ENCODE results near the gene C5orf15.
"Not testable (repeated sequence)": the region's sequence is repeated elsewhere in the genome, so short reads cannot be mapped to it uniquely, and the experiment has no call there.

Gene C5orf15

GRCh38 chr5:133938929-133939328 lies 29.5 kb downstream of the C5orf15 start:
- no peak for DNase-seq

DNA sequence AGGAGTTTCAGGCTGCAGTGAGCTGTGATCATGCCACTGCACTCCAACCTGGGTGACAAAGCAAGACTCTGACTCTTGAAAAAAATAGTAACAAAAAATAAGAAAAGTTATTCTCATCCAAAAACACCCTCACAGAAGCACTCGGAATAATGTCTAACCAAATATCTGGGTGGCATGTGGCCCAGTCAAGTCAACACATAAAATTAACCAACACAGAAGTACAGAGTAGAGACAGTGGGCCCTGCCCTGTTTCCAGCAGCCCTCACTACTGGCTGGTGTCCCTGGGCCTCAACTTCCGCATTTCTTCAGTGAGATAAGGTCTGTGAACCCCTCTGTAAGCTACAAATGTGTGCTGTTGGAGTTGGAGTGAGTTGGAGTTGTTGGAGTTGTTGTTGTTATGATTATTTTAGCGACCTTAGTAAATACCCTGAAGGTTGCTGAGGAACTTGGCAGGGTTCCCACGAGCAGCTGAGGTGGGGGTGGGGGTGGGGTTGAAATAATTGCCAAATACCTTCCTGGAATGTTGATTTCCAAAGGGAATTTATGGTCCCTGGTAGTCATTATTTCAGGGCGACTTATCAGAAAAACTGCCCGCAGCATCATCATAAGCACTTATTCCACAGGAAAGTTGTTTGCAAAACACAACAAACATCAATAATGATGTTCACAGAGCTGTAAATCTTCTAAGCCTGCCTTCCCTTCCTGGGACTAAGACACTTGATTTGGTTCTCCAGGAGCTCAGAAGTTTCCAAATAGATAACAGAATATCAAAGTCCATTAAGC lies 30.2 kb downstream of the C5orf15 start:
- DNase-seq, result no peak

GRCh38 chr5:133937628-133938027 lies 30.8 kb downstream of the C5orf15 start:
- not testable (repeated sequence) for DNase-seq

DNA sequence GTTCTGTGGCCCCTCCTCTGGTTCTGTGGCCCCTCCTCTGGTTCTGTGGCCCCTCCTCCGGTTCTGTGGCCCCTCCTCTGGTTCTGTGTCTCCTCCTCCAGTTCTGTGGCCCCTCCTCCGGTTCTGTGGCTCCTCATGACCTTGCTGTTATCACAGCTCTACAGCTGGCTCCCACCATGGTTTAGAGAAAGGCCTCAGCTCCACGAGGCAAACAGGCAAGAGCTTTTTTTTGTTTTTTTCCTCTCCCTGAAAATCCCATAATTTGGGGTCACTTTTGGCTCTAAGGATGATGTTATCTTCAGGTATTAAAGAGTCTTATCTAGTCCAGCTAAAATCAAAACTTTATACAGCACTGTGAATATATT lies 31.8 kb downstream of the C5orf15 start:
- no peak for DNase-seq

GRCh38 chr5:133935991-133936650 lies 32.3 kb downstream of the C5orf15 start:
- DNase-seq, result not testable (repeated sequence)

GRCh38 chr5:133935667-133935940 lies 32.8 kb downstream of the C5orf15 start:
- no peak for DNase-seq

GRCh38 chr5:133934822-133935666 lies 33.4 kb downstream of the C5orf15 start:
- no peak for DNase-seq

DNA sequence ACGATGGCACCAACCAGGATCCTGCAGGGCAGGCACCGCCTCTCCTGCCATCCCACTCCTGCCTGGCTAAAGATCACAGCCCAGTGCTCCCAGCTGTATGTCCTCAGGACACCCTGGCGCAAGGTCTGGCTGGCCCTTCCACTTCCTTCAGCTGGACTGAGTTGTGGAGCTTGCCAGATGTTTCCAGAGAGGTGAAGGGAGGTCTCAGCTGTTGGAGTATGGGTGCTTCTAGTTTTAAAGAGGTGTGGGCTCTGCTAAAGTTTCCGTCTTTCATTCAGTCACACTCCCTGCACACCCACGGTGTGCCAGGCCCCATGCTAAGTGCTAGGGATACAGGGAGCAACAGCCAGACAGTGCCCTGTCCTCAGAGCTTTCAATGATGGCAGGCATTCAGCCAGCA lies 34.1 kb downstream of the C5orf15 start:
- no peak for DNase-seq

DNA sequence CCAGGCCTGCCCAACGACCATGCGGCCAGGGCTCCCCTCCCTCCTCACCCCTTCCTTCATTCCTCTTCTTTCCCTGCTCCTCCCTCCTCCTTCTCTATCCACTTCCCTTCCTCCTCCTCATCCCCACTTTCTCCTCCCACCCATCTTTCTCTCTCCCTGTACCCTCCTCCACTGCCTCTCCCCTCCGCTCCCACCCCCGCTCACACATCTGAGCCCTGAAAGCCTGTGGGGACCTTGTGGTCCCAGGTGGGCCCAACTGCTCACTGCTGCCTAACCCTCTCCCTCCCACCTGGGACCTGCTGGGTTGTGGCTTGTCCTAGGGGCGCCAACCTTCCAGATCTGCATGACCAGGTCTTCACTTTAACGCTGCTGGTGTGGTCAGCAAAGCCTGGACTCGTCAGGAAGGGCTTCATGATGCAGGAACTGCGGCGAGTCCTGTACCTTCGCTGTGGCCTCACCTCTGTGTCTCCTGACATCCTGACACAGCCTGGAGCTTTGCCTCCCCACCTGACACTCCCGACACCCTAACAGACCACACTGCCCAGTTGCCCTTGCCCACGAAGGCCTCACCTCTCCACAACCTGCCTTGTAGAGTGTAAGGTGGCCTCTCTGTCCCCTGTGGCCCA lies 34.6 kb downstream of the C5orf15 start:
- no peak for DNase-seq

DNA sequence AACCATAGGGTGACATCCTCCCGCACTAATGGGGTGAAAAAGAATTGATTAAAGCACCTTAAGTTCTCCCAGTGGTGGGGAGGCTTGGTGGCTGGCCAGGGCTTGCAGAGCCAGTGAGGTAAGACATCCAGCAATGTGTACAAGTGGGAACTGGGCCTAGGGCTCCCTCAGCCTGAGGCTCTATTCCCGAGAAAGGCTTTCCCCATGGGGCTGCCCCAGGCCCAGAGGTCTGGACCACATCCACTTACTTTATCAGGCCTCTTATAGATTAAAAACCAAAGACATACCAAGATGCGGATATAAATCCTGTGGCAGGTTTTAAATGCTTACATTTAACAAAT lies 35.3 kb downstream of the C5orf15 start:
- DNase-seq, result no peak

GRCh38 chr5:133932441-133933168 lies 35.8 kb downstream of the C5orf15 start:
- peak in 3 of 56 donors; percentile 14 to 28 (median 18) for DNase-seq

GRCh38 chr5:133931546-133931945 lies 36.9 kb downstream of the C5orf15 start:
- no peak for DNase-seq

- no peak for DNase-seq
Measured at GRCh38 chr5:133930813-133931090, 37.7 kb downstream of the C5orf15 start.

GRCh38 chr5:133930061-133930812 lies 38.2 kb downstream of the C5orf15 start:
- DNase-seq, result peak in 9 of 56 donors; percentile 10 to 49 (median 22)

DNA sequence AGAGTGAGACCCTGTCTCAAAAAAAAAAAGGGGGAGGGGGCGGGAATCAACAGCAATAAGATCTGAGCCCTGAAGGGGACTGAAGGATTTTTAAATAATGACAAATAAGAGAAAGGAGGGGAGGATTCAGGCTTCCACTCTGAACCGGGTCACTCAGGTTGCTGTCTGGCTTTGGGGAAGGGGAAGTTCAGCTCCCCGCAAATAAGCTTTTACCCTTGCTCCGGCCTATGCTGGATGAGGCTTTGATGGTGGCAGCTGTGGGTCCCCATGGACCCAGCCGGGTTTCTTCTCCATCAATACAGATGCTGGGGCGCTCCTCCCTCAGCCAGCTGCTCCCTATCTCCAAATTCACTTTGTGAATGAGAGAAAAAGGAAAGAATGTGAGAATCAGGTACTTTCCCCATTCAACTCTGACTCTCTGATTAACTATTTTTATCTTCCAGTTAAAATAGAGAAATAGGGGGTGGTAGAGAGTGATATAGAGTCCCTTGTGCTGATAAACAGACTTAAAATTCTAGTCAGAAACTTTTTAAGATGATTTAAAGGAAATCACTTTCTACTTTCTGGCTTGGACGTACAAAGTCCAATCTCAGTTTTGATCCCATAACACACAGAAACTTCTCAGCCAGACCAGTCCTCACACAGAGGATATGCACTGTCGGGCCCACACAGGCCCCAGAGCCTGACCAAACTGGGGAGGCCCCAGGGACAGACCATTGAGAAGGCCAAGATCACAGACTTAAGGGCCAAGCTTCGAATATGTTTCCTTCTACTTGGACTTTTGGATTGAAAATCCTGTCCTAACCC lies 39.6 kb downstream of the C5orf15 start:
- DNase-seq, result no peak

DNA sequence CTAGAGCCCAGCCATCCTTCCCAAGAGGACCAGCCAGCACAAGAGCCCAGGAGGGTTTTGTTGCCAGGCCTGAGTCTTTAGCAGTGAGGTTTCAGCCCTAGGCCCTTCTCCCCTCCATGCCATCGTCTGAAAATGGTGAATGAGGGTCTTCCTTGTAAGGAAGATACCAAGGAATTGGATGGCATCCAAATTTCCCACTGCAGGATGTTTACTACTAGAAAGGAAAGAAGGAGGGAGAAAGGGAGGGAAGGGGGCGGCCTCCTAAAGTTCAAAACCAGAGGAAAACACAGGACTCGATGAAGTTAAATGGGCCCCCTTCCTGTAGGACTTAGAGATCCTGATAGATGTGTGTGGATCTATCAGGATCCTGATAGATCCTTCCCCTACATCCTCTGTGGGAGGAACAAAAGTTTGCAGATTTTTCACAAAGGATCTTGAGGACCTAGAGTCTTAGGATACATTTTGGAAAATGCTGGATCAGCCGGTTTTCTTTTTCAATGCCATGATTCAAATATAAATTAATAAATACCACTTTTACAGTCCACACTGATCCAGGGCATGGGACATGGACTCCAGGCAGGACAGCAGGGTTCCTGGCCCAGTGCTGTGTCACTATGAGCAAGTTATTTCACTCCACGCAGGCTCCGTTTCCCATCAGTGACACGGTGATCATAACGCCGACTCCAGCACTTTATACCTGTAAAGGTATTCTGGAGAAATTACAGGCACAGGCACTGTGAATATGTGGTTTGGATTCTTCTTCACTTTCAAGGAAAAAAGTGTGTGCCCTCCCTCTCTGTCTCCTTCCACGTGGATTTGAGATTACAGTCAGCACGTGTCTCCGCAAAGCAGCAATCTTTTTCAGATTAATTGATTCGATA lies 40.9 kb downstream of the C5orf15 start:
- DNase-seq, result no peak

GRCh38 chr5:133926489-133927299 lies 41.7 kb downstream of the C5orf15 start:
- DNase-seq, result no peak
